GM12878 (cell line): ENCODE data around the gene ILKAP. TPM values are rescaled to one million over a fixed set of nuclear protein-coding genes. Genes with fewer than 3 reads are reported as not detected.

Experiments
- BHLHE40 ChIP-seq, 2 experiments: fragments of 450-650 bp in 1 of 2; IDR thresholded peaks; 2 replicates each; pipeline ENCODE4 v1.6.1; 2011 to 2017; ENCODE audit warnings: low read depth in 2 of 2, borderline replicate concordance in 1 of 2, improper control_type of control experiment in 1 of 2, low read length in 1 of 2, mild to moderate bottlenecking in 1 of 2
- CBFB ChIP-seq: IDR thresholded peaks from 2 replicates; pipeline ENCODE4 v1.6.1; 2016; ENCODE audit warnings: antibody characterized with exemption, low read depth
- CHD4 ChIP-seq: fragments of 200-600 bp; sonication (generic); IDR thresholded peaks from 2 replicates; pipeline ENCODE4 v1.6.1; 2016; ENCODE audit warnings: mild to moderate bottlenecking
- JUNB ChIP-seq: IDR thresholded peaks from 2 replicates; pipeline ENCODE4 v1.6.1; 2016; ENCODE audit warnings: antibody characterized with exemption, mild to moderate bottlenecking
- JUND ChIP-seq: IDR thresholded peaks from 2 replicates; pipeline ENCODE4 v1.6.1; 2012; ENCODE audit warnings: low read depth, mild to moderate bottlenecking, low read length, improper control_type of control experiment, moderate library complexity
- MYB ChIP-seq: fragments of 150-350 bp; IDR thresholded peaks from 2 replicates; pipeline ENCODE4 v1.6.1; 2014; ENCODE audit warnings: mild to moderate bottlenecking, low read depth, low read length, borderline replicate concordance
- NFYB ChIP-seq: IDR thresholded peaks from 2 replicates; pipeline ENCODE4 v1.6.1; 2011; ENCODE audit warnings: low read depth, mild to moderate bottlenecking, low read length, improper control_type of control experiment, moderate library complexity; ENCODE audit not compliant: insufficient read depth
- NR2C1 ChIP-seq: fragments of 450-650 bp; IDR thresholded peaks from 2 replicates; pipeline ENCODE4 v1.6.1; 2017; ENCODE audit warnings: antibody characterized with exemption, mild to moderate bottlenecking, moderate library complexity
- RUNX3 ChIP-seq: IDR thresholded peaks from 2 replicates; pipeline ENCODE4 v1.6.1; 2012; ENCODE audit warnings: low read length, inconsistent platforms
- polyA plus RNA-seq, 11 experiments: library from polyadenylated mRNA; depleted of rRNA in 4 of 11; unstranded in 6 of 11; stranded (reverse) in 5 of 11; fragments of >200 nt; fragmentation: Nextera tagmentation in 4 of 11; fragmentation: Illumina TruSeq in 1 of 11; extraction: Ambion mirVana in 4 of 11; extraction: Trizol in 1 of 11; gene quantifications; 1 replicate in 1 of 11; 2 replicates in 10 of 11; pipeline versions ENCODE4 v1.2.1 to v1.2.3, GENCODE V29; 2011 to 2016; ENCODE audit warnings: inconsistent platforms in 2 of 11, missing spikeins in 2 of 11, low read depth in 1 of 11
- total RNA-seq, 4 experiments: library from RNA; depleted of rRNA in 3 of 4; stranded (reverse); fragments of >200 nt in 3 of 4; fragmentation: Illumina TruSeq in 1 of 4; extraction: Trizol in 1 of 4; gene quantifications; 2 replicates each; pipeline versions ENCODE4 v1.2.1 to v1.2.3, GENCODE V29; 2013 to 2021
- TF ChIP-seq, protein P1 (sequence below): fragments of 150-350 bp; IDR thresholded peaks from 2 replicates; pipeline ENCODE4 v1.6.1; 2014; ENCODE audit warnings: mild to moderate bottlenecking, low read depth, low read length
- TF ChIP-seq, protein P2 (sequence below), 3 experiments: IDR thresholded peaks in 2 of 3; conservative IDR thresholded peaks in 1 of 3; 2 replicates each; pipeline ENCODE4 v1.5.1; 2011; ENCODE audit warnings: low read depth in 3 of 3, low read length in 3 of 3, mild to moderate bottlenecking in 3 of 3, control low read depth in 2 of 3, moderate library complexity in 2 of 3, inconsistent platforms in 1 of 3, mixed read lengths in 1 of 3; ENCODE audit not compliant: control insufficient read depth in 2 of 3, insufficient read depth in 1 of 3; ENCODE audit errors: extremely low read depth in 1 of 3
- TF ChIP-seq, protein P3 (sequence below): IDR thresholded peaks from 2 replicates; pipeline ENCODE4 v1.6.1; 2011; ENCODE audit warnings: mild to moderate bottlenecking, low read depth, low read length, moderate library complexity; ENCODE audit not compliant: insufficient replicate concordance
- TF ChIP-seq, protein P4 (sequence below): IDR thresholded peaks from 2 replicates; pipeline ENCODE4 v1.6.1; 2011; ENCODE audit warnings: low read depth, mild to moderate bottlenecking, low read length, moderate library complexity, borderline replicate concordance; ENCODE audit errors: extremely low read depth
- TF ChIP-seq, protein P5 (sequence below): fragments of 150-350 bp; IDR thresholded peaks from 2 replicates; pipeline ENCODE4 v1.6.1; 2016; ENCODE audit warnings: low read depth, low read length
- TF ChIP-seq, protein P6 (sequence below): fragments of 450-650 bp; IDR thresholded peaks from 2 replicates; pipeline ENCODE4 v1.6.1; 2017; ENCODE audit warnings: antibody characterized with exemption, mild to moderate bottlenecking, moderate library complexity

The ILKAP gene
- total and polyA plus RNA-seq, 10 of the 15 experiments (the other 5 are each of a cell fraction or from before 2014, with no cell fraction given), result 4.2 to 65.3 (median 37.3) TPM

DNA sequence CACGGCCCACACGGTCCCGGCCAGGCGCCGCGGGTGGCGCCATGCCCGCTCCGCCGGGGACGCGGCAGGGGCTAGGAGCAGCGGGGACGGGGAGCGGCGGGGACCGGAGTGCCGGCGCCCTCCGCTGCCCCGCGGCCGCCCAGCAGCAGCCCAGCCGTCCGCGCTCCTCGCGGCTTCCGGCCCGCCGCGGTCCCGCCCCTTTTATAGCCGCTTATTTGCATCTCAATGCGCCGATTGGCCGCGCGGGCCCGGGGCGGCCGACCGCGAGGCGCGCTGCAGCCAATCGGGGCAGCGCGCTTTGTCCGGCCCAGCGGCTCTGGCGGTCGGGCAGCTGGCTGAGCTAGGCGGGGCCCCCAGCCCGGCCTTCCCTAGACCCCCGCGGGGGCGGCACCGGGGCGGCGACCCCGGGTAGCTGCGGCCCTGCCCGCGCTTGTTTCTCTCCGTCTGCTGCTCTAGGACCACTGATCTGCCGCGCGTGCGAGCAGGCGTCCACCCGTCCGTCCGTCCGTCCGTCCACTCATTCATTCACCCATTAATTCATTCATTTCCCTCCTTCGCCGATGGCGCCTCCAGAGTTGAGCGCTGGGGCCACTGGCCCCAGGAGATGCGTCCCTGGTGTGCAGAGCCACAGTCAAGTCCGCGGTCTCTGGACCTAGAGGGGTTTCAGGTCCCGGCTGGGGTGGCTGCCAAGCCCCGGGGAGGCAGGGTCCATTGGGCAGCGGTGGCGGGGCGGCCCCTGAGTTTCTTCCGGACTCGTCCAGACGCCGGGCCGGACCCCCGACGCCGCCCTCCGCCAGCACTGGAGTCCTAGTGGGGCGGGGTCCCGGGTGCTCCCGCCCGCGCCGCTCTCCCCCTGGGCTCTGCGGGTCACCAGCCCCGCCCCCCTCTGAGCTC, 36.6 kb upstream of the ILKAP start, which contains the start of gene HES6 (continued):
- TF ChIP-seq NR2C1 (no peak), JUNB (no peak), RUNX3 (peak; percentile 6; the same call in 1 of the 2 replicates), CBFB (no peak), JUND (no peak), NFYB (peak; percentile 90), BHLHE40 (IDR thresholded peaks at IDR 0.05; ENCODE audit: borderline replicate concordance in 1 of 2, low read depth in 2 of 2, low read length in 1 of 2) (peak in 1 of 2 experiments; percentile 41; a peak in 2 of 4 replicates), CHD4 (no peak), MYB (no peak)
- TF ChIP-seq, protein P1, sequence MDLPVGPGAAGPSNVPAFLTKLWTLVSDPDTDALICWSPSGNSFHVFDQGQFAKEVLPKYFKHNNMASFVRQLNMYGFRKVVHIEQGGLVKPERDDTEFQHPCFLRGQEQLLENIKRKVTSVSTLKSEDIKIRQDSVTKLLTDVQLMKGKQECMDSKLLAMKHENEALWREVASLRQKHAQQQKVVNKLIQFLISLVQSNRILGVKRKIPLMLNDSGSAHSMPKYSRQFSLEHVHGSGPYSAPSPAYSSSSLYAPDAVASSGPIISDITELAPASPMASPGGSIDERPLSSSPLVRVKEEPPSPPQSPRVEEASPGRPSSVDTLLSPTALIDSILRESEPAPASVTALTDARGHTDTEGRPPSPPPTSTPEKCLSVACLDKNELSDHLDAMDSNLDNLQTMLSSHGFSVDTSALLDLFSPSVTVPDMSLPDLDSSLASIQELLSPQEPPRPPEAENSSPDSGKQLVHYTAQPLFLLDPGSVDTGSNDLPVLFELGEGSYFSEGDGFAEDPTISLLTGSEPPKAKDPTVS, result no peak
- TF ChIP-seq, protein P2, sequence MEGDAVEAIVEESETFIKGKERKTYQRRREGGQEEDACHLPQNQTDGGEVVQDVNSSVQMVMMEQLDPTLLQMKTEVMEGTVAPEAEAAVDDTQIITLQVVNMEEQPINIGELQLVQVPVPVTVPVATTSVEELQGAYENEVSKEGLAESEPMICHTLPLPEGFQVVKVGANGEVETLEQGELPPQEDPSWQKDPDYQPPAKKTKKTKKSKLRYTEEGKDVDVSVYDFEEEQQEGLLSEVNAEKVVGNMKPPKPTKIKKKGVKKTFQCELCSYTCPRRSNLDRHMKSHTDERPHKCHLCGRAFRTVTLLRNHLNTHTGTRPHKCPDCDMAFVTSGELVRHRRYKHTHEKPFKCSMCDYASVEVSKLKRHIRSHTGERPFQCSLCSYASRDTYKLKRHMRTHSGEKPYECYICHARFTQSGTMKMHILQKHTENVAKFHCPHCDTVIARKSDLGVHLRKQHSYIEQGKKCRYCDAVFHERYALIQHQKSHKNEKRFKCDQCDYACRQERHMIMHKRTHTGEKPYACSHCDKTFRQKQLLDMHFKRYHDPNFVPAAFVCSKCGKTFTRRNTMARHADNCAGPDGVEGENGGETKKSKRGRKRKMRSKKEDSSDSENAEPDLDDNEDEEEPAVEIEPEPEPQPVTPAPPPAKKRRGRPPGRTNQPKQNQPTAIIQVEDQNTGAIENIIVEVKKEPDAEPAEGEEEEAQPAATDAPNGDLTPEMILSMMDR (IDR thresholded peaks at IDR 0.05 in 2 of 3, conservative IDR thresholded peaks at IDR 0.05 in 1 of 3; ENCODE audit: control insufficient read depth in 2 of 3, extremely low read depth in 1 of 3, insufficient read depth in 1 of 3, low read depth in 3 of 3, low read length in 3 of 3), result 0 out of 6 replicates have a peak, but pooled peaks of 1 of the 3 experiments have one; percentile 11
- TF ChIP-seq, protein P3, sequence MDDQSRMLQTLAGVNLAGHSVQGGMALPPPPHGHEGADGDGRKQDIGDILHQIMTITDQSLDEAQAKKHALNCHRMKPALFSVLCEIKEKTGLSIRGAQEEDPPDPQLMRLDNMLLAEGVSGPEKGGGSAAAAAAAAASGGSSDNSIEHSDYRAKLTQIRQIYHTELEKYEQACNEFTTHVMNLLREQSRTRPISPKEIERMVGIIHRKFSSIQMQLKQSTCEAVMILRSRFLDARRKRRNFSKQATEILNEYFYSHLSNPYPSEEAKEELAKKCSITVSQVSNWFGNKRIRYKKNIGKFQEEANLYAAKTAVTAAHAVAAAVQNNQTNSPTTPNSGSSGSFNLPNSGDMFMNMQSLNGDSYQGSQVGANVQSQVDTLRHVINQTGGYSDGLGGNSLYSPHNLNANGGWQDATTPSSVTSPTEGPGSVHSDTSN, result no peak
- TF ChIP-seq, protein P4, sequence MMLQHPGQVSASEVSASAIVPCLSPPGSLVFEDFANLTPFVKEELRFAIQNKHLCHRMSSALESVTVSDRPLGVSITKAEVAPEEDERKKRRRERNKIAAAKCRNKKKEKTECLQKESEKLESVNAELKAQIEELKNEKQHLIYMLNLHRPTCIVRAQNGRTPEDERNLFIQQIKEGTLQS, result no peak
- TF ChIP-seq, protein P5, sequence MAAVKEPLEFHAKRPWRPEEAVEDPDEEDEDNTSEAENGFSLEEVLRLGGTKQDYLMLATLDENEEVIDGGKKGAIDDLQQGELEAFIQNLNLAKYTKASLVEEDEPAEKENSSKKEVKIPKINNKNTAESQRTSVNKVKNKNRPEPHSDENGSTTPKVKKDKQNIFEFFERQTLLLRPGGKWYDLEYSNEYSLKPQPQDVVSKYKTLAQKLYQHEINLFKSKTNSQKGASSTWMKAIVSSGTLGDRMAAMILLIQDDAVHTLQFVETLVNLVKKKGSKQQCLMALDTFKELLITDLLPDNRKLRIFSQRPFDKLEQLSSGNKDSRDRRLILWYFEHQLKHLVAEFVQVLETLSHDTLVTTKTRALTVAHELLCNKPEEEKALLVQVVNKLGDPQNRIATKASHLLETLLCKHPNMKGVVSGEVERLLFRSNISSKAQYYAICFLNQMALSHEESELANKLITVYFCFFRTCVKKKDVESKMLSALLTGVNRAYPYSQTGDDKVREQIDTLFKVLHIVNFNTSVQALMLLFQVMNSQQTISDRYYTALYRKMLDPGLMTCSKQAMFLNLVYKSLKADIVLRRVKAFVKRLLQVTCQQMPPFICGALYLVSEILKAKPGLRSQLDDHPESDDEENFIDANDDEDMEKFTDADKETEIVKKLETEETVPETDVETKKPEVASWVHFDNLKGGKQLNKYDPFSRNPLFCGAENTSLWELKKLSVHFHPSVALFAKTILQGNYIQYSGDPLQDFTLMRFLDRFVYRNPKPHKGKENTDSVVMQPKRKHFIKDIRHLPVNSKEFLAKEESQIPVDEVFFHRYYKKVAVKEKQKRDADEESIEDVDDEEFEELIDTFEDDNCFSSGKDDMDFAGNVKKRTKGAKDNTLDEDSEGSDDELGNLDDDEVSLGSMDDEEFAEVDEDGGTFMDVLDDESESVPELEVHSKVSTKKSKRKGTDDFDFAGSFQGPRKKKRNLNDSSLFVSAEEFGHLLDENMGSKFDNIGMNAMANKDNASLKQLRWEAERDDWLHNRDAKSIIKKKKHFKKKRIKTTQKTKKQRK, result no peak
- TF ChIP-seq, protein P6, sequence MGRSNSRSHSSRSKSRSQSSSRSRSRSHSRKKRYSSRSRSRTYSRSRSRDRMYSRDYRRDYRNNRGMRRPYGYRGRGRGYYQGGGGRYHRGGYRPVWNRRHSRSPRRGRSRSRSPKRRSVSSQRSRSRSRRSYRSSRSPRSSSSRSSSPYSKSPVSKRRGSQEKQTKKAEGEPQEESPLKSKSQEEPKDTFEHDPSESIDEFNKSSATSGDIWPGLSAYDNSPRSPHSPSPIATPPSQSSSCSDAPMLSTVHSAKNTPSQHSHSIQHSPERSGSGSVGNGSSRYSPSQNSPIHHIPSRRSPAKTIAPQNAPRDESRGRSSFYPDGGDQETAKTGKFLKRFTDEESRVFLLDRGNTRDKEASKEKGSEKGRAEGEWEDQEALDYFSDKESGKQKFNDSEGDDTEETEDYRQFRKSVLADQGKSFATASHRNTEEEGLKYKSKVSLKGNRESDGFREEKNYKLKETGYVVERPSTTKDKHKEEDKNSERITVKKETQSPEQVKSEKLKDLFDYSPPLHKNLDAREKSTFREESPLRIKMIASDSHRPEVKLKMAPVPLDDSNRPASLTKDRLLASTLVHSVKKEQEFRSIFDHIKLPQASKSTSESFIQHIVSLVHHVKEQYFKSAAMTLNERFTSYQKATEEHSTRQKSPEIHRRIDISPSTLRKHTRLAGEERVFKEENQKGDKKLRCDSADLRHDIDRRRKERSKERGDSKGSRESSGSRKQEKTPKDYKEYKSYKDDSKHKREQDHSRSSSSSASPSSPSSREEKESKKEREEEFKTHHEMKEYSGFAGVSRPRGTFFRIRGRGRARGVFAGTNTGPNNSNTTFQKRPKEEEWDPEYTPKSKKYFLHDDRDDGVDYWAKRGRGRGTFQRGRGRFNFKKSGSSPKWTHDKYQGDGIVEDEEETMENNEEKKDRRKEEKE, result no peak
